GM12873 (cell line): Measurements from ENCODE around the gene GPR156.

Experiments used
- TF ChIP-seq, protein P1 (sequence below): IDR thresholded peaks from 2 replicates; pipeline ENCODE4 v1.5.1; 2012; ENCODE audit warnings: low read depth, mild to moderate bottlenecking, moderate library complexity, low read length, control low read depth; ENCODE audit not compliant: insufficient read depth; ENCODE audit errors: missing control alignments

GPR156 gene

DNA sequence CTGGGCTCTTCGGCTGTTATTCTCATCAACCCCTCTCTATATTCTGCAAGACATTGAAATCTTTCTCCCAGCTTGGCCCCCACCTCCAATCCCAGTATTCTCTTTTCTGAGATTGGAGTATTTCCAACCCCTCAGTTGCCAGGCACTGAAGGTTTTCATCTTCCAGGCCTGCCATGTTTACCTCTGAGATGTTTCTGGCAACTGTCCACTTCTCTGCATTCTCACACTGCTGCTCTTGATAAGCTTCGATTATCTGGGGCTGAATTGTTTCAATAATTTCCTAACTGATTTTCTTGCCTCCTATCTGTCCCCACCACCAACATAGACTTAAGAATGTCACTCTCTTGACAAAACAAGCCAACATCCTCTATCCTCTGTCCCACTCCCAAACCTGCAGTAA lies 1.4 kb upstream of the GPR156 start:
- TF ChIP-seq, protein P1, sequence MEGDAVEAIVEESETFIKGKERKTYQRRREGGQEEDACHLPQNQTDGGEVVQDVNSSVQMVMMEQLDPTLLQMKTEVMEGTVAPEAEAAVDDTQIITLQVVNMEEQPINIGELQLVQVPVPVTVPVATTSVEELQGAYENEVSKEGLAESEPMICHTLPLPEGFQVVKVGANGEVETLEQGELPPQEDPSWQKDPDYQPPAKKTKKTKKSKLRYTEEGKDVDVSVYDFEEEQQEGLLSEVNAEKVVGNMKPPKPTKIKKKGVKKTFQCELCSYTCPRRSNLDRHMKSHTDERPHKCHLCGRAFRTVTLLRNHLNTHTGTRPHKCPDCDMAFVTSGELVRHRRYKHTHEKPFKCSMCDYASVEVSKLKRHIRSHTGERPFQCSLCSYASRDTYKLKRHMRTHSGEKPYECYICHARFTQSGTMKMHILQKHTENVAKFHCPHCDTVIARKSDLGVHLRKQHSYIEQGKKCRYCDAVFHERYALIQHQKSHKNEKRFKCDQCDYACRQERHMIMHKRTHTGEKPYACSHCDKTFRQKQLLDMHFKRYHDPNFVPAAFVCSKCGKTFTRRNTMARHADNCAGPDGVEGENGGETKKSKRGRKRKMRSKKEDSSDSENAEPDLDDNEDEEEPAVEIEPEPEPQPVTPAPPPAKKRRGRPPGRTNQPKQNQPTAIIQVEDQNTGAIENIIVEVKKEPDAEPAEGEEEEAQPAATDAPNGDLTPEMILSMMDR, result no peak

DNA sequence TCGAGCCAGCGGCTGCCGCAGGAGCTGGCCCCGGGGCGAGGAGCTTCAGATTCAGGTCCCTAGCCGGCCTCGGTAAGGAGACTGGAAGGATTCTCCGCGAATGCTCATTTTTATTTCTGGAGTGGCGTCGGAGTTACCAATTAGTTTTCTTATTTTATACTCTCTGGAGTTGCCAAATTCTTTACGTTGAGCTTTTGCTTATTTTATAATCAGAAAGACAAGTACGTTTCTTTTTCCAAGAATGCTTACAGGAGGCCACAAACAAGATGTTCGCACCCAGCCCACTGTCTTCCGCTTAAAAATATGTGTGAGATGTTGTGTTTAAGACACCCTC lies 453 bp upstream of the GPR156 start:
- TF ChIP-seq, protein P1, result no peak

DNA sequence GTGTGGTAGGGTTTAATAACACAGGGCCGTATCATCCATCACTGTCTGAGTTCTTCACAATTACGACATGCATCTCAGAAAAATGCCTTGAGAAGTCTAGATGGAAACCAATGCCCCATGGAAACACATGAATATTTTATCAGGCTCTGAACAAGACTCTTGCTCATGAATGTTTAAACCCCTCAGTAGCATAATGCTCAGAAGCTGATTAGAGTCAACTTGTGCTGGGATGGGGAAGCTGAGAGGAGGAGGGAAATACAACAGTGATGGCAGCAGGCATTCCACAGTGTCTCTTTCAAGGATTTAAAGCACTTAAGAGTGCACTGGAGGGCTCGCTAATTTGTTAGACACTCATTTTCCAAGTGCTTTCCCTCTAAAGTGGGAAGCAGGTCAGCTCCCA lies 3.8 kb downstream of the GPR156 start:
- TF ChIP-seq, protein P1, result no peak

DNA sequence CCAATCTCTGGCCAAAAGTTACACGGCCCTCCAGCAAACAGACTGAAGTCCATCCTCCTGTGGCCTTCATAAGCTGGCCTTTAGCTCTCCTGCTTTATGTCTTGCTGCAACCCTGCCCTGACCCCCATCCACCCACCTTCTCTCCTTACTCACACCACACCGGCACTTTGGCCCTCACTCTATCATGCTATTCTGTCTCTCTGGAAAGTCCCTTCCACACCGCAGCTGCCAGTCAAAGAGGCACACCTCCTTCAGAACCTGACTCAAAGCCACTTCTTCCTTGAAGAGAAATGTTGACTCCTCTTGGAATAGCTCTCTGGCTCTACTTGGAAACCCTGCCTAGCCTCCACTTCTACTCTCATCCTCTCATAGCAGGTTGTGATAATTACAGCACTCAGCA lies 4.5 kb downstream of the GPR156 start:
- TF ChIP-seq, protein P1, result no peak

DNA sequence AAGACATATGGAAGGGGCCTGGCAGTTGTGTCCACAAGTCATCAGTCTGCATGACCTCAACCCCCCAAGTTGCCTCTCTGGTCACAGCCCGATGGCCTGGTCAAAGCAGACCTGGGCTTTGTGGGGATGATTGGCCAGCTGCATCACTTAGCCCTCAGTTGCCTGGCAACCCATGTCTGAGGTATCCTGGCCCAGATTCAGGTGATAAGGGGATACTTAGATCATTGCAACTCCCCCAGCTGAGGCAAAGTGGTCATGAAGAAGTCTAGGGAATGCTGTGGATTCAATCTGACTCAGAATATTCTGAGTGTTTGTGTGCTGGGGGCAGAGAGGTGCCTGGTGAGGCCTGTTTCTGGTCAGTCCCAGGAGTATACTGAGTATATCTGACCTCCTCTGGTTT lies 5.0 kb downstream of the GPR156 start:
- TF ChIP-seq, protein P1, result no peak

DNA sequence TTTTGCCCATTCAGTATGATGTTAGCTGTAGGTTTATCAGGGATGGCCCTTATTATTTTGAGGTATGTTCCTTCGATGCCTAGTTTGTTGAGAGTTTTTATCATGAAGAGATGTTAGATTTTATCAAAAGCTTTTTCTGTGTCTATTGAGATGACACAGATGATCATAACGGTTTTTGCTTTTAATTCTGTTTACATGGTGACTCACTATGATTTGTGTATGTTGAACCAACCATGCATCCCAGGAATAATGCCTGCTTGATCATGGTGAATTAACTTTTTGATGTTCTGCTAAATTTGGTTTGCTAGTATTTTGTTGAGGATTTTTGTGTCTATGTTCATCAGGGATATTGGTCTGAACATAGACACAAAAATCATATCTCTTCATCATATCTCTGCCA lies 8.3 kb downstream of the GPR156 start:
- TF ChIP-seq, protein P1, result no peak

DNA sequence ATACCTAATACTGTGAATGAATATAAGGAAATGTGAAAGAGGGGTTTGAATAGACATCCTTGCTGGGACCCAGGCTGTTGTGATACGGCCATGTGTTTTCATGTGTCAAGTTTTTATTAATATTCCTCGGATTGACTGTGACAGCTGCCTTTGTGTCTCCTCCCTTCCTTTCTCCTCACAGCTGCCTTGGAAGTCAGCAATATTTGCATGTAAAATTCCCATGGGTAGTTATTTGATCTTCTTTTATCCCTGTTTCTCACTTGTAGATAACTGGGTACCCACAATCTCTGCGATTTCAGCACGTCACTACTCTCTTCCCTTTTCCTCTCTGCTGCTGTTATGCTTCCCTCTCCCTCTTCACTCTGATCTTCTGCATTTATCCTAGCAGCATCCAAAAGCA lies 9.4 kb downstream of the GPR156 start:
- TF ChIP-seq, protein P1, result no peak

DNA sequence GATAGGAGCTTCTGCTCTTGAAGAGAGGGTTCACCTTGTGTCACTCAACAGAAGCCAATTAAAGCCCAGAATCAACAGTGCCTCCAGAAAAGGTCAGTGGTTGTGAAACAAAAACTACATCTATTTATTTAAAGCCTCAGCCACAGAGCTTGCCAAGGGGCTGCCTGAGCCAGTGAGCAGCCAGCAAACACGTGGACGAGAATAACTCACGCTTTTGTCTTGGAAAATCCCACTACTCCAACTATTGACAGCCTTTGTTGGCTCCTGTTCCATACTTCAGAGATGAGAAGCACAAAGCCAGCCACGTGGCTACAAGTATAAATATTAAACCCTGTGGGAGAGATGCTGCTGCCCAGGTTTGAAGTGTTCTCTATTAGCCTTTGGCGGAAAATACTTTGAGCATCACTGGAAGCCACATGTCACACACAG lies 10.3 kb downstream of the GPR156 start:
- TF ChIP-seq, protein P1, result no peak
